NCI-H1694 treated with DMSO at 0.1 percent for 48 hours (cell line): ENCODE results near the gene PPARA.
A peak's percentile ranks its signal among the peaks of the same experiment; 100 is the strongest.
"Not testable (repeated sequence)": the region's sequence is repeated elsewhere in the genome, so short reads cannot be mapped to it uniquely, and the experiment has no call there.

ENCODE experiments used
- DNase-seq: peaks from one replicate; lab custom pipeline; 2025; lab: John Stamatoyannopoulos, UW

The PPARA gene

GRCh38 chr22:46172522-46173110 is 22.3 kb downstream of the PPARA start:
- no peak for DNase-seq

GRCh38 chr22:46173152-46173551 is 22.8 kb downstream of the PPARA start:
- no peak for DNase-seq

- DNase-seq = no peak
Observed at GRCh38 chr22:46175631-46176030, 25.3 kb downstream of the PPARA start.

GRCh38 chr22:46176508-46177003 is 26.2 kb downstream of the PPARA start:
- DNase-seq = no peak

- DNase-seq = no peak
Observed at GRCh38 chr22:46178755-46179505, 28.6 kb downstream of the PPARA start.

GRCh38 chr22:46179748-46180147 is 29.4 kb downstream of the PPARA start:
- no peak for DNase-seq

GRCh38 chr22:46180370-46181137 is 30.2 kb downstream of the PPARA start:
- no peak for DNase-seq

GRCh38 chr22:46183733-46184132 is 33.4 kb downstream of the PPARA start:
- no peak for DNase-seq

- DNase-seq = no peak
Observed at GRCh38 chr22:46185283-46185682, 35.0 kb downstream of the PPARA start.

- no peak for DNase-seq
Observed at GRCh38 chr22:46187862-46188261, 37.5 kb downstream of the PPARA start.

- DNase-seq = no peak
Observed at GRCh38 chr22:46192210-46192993, 42.1 kb downstream of the PPARA start.

- DNase-seq = no peak
Observed at GRCh38 chr22:46193898-46194310, 43.6 kb downstream of the PPARA start.

GRCh38 chr22:46195487-46196165 is 45.3 kb downstream of the PPARA start:
- no peak for DNase-seq

- DNase-seq = peak; percentile 15
Observed at GRCh38 chr22:46196278-46196677, 46.0 kb downstream of the PPARA start.

GRCh38 chr22:46198274-46198673 is 47.9 kb downstream of the PPARA start:
- no peak for DNase-seq

GRCh38 chr22:46198806-46199205 is 48.5 kb downstream of the PPARA start:
- not testable (repeated sequence) for DNase-seq

- no peak for DNase-seq
Observed at GRCh38 chr22:46201059-46201757, 50.9 kb downstream of the PPARA start.

GRCh38 chr22:46202897-46203600 is 52.7 kb downstream of the PPARA start:
- DNase-seq = no peak

- DNase-seq = no peak
Observed at GRCh38 chr22:46203601-46203980, 53.3 kb downstream of the PPARA start.

- no peak for DNase-seq
Observed at GRCh38 chr22:46209262-46209661, 58.9 kb downstream of the PPARA start.
